GM19193 (cell line): ENCODE results near the gene MLXIP.

Experiments
- POLR2A ChIP-seq: IDR thresholded peaks from 4 replicates; pipeline ENCODE4 v1.6.1; 2011; ENCODE audit not compliant: insufficient read depth, insufficient read length; ENCODE audit errors: extremely low read depth

MLXIP gene

DNA sequence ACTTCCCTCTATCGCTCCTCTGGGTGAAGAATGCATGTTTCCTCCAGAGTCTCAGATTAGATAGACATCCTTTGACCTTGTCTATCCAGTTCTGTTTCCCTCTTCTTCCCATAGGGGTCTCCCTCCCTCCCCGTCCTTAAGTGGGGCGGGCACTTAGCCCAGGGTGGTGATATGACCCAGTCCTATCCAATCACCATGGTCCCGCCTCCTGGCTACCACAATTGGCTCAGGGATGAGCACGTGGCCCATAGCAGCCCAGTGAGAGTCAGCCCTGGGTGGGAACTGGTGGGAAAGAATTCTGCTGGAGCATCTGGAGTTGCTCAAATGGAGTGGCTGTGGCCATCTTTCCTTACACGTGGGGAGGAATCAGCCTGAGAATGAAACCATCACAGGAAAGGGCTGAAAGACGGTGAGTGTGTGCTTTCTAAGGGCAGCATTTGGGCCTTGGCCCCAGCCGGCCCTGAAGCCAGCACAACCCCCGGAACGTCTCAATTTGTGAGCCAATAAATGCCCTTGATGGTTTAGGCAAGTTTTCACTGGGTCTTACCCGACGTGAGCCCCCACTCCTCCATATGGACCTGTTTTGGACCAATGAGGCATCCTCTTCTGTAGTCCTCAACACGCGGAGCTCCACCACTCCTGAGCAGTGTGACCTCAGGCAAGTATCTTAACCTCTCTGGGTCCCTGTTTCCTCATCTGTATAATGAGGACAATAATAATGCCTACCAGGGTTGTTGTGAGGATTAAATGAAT is 14.4 kb upstream of the MLXIP start:
- no peak for TF ChIP-seq POLR2A

- no peak for TF ChIP-seq POLR2A
Measured at GRCh38 chr12:122064780-122065588, 13.6 kb upstream of the MLXIP start.

GRCh38 chr12:122067548-122067947 is 11.0 kb upstream of the MLXIP start:
- no peak for TF ChIP-seq POLR2A

DNA sequence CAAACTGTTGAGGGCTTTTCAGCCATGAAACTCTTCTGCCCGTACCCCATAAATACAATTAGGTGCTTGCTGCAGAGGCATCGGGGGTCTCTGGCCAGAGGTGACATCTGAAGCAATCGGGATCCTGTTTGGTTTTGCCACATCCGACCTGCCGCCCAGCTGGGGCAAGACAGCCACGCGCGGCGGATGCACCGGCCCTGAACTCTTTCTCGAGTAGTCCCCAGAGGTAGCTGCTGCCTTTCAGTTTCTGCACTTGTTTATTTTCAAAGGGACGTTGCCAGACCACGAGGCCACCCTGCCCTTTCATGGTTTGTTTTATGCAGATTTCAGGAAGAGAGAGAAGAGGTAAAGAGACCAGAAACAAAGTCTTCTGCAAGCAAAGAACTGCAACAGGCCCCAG is 10.6 kb upstream of the MLXIP start:
- TF ChIP-seq POLR2A = no peak

DNA sequence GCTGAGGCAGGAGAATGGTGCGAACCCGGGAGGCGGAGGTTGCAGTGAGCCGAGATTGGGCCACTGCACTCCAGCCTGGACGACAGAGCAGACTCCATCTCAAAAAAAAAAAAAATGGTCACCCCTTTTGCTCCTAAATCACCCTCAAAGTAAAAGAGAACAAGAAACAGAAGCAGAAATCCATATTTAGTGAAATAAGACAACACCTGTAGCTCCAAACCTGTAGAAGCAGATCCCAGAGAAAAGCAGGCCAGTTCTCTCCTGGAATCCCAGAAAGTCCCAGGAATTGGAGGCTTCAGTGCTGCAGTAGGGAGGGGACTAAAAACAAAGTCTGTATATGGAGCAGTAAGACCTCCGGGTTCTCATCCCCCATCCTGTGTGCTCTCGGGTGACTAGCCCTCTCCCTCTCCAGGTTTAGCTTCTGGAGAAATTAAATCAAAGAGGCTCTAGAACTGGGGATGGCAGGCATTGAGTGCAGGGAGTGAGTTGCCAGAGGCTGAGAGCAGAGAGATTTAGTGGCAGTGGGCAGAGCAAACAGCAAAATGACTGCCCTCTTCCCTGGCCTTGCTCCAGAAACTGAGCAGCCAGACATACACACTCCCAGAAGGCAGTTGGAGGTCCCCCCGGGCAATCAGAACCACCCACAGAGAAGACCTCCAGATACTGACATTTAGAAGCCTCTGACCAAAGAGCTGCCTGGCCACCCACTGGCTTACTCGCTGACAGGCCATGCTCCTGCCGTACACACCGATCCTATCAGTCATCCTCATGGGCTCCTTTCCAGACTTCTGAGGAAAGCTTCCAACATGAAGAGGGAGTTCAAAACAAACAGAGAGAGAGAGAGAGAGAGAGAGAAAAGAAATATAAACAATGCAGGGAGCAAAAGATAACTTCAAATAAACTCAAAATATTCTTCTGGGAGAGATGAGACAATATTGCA is 6.3 kb upstream of the MLXIP start:
- TF ChIP-seq POLR2A = no peak

DNA sequence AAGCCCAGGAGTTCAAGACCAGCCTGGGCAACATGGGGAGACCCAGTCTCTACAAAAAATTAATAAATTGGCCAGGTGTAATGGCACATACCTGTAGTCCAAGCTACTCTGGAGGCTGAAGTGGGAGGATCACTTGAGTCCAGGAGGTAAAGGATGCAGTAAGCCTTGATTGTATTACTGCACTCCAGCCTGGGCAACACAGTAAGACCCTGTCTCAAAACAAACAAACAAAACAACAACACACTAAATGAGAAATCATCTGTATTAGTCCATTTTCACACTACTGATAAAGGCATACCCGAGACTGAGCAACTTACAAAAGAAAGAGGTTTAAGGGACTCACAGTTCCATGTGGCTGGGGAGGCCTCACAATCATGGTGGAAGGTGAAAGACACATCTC is 4.7 kb upstream of the MLXIP start:
- no peak for TF ChIP-seq POLR2A

- no peak for TF ChIP-seq POLR2A
Measured at GRCh38 chr12:122076743-122077495, 1.6 kb upstream of the MLXIP start.

DNA sequence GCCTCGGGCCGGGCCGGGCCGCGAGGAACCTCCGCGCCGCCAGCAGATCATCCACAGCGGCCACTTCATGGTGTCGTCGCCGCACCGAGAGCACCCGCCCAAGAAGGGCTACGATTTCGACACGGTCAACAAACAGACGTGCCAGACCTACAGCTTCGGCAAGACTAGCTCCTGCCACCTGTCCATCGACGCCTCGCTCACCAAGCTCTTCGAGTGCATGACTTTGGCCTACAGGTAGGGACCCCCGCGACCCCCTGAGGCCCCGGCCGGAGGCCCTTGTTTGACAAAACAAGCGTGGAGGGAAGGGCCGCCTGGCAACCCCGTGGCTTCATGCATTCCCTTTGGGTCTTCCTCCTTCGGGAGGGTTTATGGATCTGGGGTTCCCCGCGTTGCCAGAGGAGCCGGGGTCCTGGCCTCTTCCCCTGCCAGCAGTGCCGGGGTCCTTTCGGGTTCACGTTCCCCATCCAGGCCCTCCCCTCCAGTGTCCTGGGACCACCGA is 526 bp downstream of the MLXIP start:
- no peak for TF ChIP-seq POLR2A

GRCh38 chr12:122079532-122080081 is 1.1 kb downstream of the MLXIP start:
- TF ChIP-seq POLR2A = no peak

DNA sequence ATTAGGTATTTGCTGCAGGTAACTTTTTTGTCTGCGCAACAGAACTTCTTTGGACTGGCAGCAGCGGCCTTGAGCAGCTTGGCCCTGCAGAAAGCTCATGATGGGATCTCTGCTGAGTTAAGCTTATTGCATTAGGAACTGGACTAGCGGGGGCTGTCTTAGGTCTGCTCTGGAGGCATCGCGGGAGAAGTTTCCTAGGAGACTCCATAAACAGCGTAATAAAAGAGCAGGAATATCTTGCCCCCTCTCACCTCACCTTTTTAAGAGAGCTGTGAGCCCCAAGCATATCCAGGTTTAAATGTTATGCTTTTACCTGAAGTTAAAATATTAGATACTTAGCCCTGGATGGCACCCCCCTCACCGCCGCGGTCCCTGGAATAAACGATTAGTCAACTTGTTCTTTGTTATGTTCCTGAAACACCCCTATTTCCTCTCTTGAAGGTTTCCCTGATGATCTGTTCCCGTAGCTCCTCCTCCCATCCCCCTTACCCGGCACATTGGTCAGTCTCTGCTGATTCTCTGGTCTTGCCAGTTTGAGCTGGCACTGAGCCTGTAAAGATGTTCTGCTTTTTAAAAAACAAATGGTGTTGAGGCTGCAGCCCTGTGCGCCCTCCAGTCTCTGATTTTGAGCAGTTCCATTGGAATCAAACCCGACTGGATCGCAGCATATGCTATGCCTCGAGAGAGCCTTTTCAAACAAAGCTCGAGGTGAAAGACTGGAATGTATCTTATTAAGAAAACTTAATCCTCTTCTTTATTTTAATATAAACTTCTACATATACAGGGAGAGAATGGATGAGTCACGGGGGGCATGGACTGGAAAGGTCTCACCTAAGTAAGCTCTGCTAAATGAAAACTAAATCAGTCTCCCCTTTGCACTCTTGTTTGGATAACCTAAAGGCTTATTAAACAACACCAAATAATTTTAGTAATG is 1.9 kb downstream of the MLXIP start:
- TF ChIP-seq POLR2A = no peak

GRCh38 chr12:122081083-122081696 is 2.6 kb downstream of the MLXIP start:
- no peak for TF ChIP-seq POLR2A

- no peak for TF ChIP-seq POLR2A
Measured at GRCh38 chr12:122081697-122082221, 3.2 kb downstream of the MLXIP start.
